Activated CD4-positive, alpha-beta T cell treated with anti-CD3 and anti-CD28 coated beads for 48 hours (primary cell): ENCODE results near the gene LRP1-AS.

Experiments used
- DNase-seq: peaks from one replicate; pipeline ENCODE4 v3.0.0-alpha.2; 2020

Gene LRP1-AS

GRCh38 chr12:57179331-57180086 lies 32.1 kb upstream of the LRP1-AS start:
- no peak for DNase-seq

- DNase-seq: no peak
Measured at GRCh38 chr12:57178213-57178612, 30.8 kb upstream of the LRP1-AS start.

- DNase-seq: no peak
Measured at GRCh38 chr12:57177354-57177753, 29.9 kb upstream of the LRP1-AS start.

GRCh38 chr12:57176846-57177245 lies 29.4 kb upstream of the LRP1-AS start:
- no peak for DNase-seq

- no peak for DNase-seq
Measured at GRCh38 chr12:57176139-57176477, 28.7 kb upstream of the LRP1-AS start.

- peak; percentile 72 for DNase-seq
Measured at GRCh38 chr12:57175428-57176138, 28.2 kb upstream of the LRP1-AS start.

- no peak for DNase-seq
Measured at GRCh38 chr12:57173683-57174082, 26.3 kb upstream of the LRP1-AS start.

- DNase-seq: peak; percentile 40
Measured at GRCh38 chr12:57173089-57173488, 25.7 kb upstream of the LRP1-AS start.

- DNase-seq: no peak
Measured at GRCh38 chr12:57171668-57172067, 24.2 kb upstream of the LRP1-AS start.

GRCh38 chr12:57170927-57171326 lies 23.5 kb upstream of the LRP1-AS start:
- no peak for DNase-seq

GRCh38 chr12:57170408-57170807 lies 23.0 kb upstream of the LRP1-AS start:
- no peak for DNase-seq

GRCh38 chr12:57169969-57170368 lies 22.6 kb upstream of the LRP1-AS start:
- no peak for DNase-seq

- no peak for DNase-seq
Measured at GRCh38 chr12:57169046-57169795, 21.8 kb upstream of the LRP1-AS start.

GRCh38 chr12:57168058-57168457 lies 20.6 kb upstream of the LRP1-AS start:
- no peak for DNase-seq

- DNase-seq: peak; percentile 70
Measured at GRCh38 chr12:57166971-57167371, 19.6 kb upstream of the LRP1-AS start.

- no peak for DNase-seq
Measured at GRCh38 chr12:57165741-57166140, 18.3 kb upstream of the LRP1-AS start.

- no peak for DNase-seq
Measured at GRCh38 chr12:57164966-57165625, 17.7 kb upstream of the LRP1-AS start.

- no peak for DNase-seq
Measured at GRCh38 chr12:57164454-57164853, 17.0 kb upstream of the LRP1-AS start.

- no peak for DNase-seq
Measured at GRCh38 chr12:57162553-57163125, 15.2 kb upstream of the LRP1-AS start.

- no peak for DNase-seq
Measured at GRCh38 chr12:57161491-57161890, 14.1 kb upstream of the LRP1-AS start.

- DNase-seq: no peak
Measured at GRCh38 chr12:57160741-57161140, 13.3 kb upstream of the LRP1-AS start.

- no peak for DNase-seq
Measured at GRCh38 chr12:57160040-57160439, 12.6 kb upstream of the LRP1-AS start.

- no peak for DNase-seq
Measured at GRCh38 chr12:57159311-57159710, 11.9 kb upstream of the LRP1-AS start.
